ELF-1 (cell line): Measurements from ENCODE around the gene ZBTB16.
A peak's percentile ranks its signal among the peaks of the same experiment; 100 is the strongest.

ENCODE experiments used
- DNase-seq: peaks from one replicate; pipeline ENCODE4 v3.0.0-alpha.2; 2016; ENCODE audit warnings: low read depth, low spot score

The ZBTB16 gene

GRCh38 chr11:114063829-114064201 is 4.3 kb downstream of the ZBTB16 start:
- no peak for DNase-seq

GRCh38 chr11:114064216-114064615 is 4.7 kb downstream of the ZBTB16 start:
- no peak for DNase-seq

DNA sequence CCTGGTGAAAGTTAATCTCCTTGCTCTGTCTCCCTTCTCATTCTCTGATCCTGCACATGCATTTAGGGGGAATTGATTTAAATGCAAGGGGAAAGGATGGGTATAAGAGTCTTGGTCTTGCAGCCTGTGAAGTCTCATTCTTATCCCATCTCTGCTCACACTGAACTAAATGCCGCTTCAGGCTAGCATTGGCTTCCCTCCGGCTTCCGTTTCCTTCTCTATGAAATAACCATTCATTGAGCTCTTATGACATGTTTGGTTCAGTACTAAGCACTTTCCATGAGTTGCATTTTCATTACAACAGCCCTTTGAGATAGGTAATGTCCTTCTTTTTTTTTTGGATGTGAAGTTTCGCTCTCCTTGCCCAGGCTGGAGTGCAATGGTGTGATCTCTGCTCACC is 5.6 kb downstream of the ZBTB16 start:
- DNase-seq, result no peak

- DNase-seq, result no peak
Observed at GRCh38 chr11:114066046-114066648, 6.6 kb downstream of the ZBTB16 start.

GRCh38 chr11:114068327-114068726 is 8.8 kb downstream of the ZBTB16 start:
- DNase-seq, result no peak

DNA sequence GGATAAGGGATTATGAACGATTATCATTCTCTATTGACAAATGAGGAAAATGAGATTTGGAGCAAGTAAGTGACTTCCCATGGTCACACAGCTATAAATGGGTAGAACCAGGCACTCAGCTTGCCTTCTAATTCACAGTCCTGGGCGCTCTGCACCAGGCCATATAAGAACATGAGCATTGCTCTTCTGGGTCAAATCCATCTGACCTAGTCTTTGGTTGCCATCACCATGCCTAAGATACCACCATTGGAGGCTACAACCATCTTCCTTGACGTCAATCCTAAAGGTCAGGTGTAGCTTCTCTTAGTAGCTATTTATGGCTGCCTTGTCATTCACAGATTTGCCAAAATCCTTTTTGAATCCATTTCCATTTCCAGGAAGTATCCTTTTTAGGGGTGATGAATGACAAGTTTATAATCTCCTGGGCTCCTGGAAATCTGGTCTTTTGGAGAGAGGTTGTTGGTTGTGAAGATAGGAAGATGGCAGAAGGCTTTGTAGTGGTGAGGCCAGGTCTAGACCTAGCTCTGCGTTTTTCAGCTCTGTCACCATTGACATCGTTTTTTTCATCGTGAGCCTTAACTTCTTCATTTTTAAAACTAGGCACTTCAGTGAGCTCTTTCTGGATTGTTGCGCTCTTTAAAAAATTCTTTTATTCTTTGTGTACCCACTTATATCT is 11.1 kb downstream of the ZBTB16 start:
- no peak for DNase-seq

- DNase-seq, result no peak
Observed at GRCh38 chr11:114073007-114073827, 13.7 kb downstream of the ZBTB16 start.

DNA sequence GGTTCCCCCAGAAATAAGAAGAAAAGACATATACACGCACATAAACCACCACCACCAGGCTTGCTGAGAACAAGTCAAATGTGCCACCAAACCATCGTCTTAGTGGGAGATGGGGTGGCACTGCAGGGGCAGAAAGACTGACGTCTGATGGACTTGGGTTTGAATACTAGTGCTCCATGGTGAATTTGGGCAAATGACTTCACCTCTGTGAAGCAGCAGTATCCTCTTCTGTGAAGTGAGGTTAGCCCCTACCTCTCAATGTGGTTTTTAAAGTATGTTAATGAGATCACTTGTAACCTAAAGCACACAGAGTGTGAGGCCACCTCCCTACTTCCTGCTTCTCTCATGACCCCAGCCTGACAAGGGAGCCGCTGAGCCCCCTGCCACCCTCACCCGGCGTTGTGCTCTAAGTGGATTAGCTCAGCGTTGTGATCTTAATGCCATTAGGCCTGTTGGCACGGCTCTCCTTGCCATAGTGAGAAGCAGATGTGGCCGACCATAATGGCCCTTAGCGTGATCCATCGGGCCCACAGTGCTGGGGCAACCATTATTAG is 14.4 kb downstream of the ZBTB16 start:
- DNase-seq, result no peak

DNA sequence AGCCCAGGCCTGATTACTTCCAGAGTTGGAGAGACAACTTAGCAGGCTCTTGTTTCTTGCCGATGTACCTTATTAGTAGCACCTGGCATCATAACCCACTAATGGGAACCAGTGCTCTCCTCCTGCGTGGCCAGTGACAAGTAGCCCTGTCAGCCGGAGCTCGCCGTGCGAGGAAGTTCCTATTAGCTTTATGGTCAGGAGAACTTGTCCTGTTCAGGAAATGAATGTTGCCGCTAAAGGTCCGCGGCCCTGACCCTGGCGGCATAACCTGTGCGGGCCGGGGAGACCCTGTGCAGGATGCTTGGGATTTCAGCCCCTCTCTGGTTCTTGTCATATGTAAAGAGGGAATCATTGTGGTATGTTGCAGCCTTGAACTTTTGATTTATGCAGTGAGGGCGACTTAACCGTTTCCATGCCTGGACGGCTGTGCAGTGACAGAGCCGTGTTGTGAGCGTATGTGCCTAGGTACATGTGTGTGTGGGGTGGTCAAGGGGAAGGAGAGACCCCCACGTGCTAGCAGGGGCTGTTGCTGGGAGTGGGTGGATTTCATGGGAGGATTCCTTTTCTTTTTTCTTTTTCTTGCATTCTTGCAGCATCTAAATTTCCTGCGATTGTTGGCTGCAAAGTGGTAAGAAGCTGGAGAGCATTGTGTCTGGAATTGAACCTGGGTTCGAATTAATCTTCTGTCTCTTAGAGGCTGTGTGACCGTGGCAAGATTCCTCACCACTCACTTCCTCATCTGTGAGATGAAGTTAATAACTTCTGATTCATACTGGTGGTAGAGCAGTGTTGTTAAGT is 15.2 kb downstream of the ZBTB16 start:
- no peak for DNase-seq

DNA sequence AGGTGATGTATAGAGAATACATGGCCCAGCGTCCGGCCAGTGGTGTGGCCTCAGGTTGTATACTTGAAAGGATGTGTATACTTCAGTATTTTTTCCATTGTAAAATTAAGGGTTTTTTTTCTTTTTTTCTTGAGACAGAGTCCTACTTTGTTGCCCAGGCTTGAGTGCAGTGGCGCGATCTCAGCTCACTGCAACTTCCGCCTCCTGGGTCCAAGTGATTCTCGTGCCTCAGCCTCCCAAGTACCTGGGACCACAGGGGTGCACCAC is 15.8 kb downstream of the ZBTB16 start:
- no peak for DNase-seq

DNA sequence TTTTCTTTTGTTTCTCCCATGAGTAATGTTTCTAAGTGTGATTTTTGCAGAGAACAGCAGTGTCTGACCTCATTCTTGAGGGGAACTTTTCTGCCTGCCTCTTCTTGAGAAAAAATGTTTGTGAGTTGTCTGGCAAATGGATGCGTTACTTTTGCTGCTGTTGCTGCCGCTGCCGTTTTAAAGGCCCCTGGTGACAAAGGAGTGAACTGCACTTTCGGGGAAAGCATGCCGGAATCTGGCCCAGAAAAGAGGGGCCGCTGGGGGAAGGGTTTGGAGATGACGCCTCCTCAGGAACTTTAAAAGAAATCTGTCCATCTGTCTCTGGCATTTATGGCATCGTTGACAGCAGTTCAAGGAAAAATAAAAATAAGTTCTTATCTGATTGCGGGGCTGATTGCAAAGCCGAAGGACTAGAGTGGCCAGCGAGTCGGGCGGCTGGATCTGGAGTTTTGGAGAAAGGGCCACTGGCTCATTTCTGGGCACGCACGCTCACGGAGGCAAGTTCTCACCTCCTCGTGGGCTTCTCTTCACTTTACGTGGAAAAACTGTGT is 16.5 kb downstream of the ZBTB16 start:
- peak; percentile 81 for DNase-seq

- peak; percentile 45 for DNase-seq
Observed at GRCh38 chr11:114076921-114077331, 17.4 kb downstream of the ZBTB16 start.

DNA sequence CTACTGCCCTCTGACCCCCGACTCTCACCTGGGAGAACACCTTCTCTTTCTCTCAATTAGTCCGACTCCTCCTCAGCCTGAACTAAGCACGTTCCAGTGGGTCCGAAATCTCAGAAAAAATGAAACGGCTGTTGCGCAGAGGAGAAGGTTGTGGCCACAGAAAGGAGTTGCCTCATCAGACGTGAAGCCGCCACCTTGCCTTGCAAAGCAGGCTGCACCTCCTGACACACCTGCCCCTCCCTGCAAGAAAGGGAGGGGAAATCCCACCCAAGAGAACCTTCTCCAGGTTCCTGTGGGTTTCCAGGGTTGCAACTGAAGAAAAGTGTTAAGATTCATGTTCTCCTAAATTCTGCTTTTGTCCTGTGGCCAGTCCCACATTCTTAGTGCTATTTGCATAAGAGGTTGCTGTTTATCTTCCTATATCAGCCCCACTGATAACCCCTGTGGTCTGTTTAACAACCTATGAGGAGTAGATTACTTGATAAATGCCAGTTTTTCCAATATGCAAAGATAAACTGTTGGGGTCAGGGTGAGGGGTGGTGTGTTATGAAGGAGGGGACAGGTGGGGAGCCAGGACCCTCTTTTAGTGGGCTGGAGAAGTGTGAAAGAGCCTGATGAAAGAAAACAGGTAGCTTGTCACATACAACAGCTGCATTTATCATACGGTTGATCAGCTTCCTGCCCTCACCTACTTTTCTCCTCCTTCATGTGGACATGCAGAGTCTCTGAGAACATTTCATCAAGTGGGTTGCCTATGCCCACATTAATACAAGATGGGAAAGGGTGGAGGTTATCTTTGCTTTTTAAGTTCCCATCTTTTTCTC is 18.2 kb downstream of the ZBTB16 start:
- DNase-seq, result peak; percentile 40

DNA sequence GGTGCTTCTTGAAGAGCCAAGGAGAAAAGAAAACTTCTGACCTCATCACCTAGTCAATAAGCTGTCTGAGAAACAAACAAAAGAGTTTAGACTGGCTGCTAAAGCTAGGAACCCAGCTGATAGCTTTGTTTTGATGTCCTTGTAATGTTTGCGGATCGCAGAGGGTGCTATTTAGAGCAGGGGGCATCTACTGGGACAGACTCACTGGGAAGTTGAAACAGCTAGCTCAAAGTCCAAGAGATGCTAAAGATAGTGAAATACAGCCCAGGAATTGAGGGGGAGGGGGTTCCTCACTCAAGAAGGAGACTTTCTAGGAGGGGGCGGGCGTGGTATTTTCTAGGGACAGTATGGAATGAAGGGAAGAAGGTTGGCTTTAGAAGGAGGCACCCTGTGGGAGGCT is 18.9 kb downstream of the ZBTB16 start:
- DNase-seq, result no peak

- no peak for DNase-seq
Observed at GRCh38 chr11:114079511-114080065, 20.1 kb downstream of the ZBTB16 start.

DNA sequence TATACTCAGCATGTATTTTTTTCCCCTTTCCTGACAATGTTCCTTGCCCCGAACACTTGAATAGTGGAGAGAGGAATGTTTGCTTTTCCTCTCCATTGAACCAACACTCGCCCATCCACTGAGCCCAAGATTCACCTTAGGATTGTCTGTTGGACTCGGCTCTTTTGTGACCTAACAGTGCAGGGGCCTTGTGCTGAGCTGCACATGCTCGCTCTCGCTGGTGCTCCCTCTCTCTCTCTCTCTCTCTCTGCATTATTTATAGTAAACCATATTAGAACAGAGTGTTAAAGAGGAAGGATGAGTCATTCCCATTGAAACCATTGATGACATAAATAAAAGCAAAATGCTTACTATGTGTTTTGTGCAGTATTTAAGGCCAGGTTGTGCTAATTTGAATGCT is 20.7 kb downstream of the ZBTB16 start:
- DNase-seq, result no peak

DNA sequence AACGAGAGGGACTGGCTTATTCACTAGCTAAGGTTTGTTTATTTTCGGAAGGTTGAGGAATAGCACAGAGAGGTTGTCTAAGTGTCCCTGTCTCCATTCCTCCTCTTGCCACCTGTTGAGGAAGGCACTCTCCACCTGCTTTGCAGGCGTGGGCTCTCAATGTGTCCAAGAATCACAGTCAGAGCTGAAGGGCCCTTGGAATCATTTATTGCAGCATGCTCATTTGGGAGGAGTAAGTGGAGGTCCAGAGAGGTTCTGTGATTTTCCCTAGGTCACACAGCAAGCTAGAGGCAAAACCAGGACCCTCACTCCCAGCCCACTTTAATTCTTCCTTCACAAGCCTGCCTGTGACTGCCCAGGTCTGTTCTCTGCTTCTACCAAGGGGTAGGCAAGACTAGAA is 21.3 kb downstream of the ZBTB16 start:
- DNase-seq, result no peak

GRCh38 chr11:114081641-114082414 is 22.3 kb downstream of the ZBTB16 start:
- no peak for DNase-seq

DNA sequence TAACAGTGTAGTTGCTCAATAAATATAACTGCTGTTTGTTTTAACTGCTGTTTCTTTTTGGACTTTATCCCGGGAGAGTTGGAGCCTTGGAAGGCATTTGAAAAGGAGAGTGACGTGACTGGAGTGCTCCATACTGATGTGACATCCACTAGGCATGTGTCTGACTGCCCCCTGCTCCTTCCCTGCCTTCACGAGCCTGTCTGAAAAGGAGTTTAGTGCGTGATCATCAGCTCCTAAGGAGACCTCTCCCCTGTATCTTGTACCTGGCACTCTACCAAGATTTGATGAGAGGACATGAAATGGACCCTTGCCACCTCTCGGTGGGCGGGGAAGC is 22.9 kb downstream of the ZBTB16 start:
- DNase-seq, result no peak

DNA sequence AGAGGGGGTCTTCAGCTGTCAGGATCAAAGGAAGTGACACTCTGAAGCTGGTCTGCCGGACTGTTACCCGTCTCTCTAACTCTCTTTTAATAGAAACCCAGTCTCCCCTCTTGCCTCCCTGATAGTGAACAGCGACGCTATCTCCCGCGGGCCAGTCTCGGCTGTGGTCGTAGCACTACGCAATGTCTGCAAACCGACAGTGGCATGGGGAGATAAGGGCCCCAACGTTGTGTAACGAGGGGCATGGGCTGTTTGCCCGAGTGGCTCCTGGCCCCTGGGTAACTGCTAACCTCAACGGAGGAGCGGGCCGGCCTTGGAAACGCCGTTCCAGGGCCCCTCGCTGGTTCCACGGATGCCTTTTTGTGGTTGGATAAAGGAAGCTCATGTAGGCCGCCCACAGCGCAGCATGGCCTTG is 23.3 kb downstream of the ZBTB16 start:
- peak; percentile 39 for DNase-seq
